Ishikawa (cell line): ENCODE measurements around the gene SLF1.

Experiments
- CEBPB ChIP-seq: IDR thresholded peaks from 2 replicates; pipeline ENCODE4 v1.6.1; 2012
- CREB1 ChIP-seq: IDR thresholded peaks from 2 replicates; pipeline ENCODE4 v1.6.1; 2012; ENCODE audit warnings: low read depth
- EGR1 ChIP-seq: IDR thresholded peaks from 2 replicates; pipeline ENCODE4 v1.6.1; 2012
- EP300 ChIP-seq: IDR thresholded peaks from 2 replicates; pipeline ENCODE4 v1.6.1; 2012; ENCODE audit warnings: borderline replicate concordance
- FOXM1 ChIP-seq: IDR thresholded peaks from 2 replicates; pipeline ENCODE4 v1.6.1; 2012; ENCODE audit warnings: low read depth, borderline replicate concordance
- MAX ChIP-seq: IDR thresholded peaks from 2 replicates; pipeline ENCODE4 v1.6.1; 2012
- NFIC ChIP-seq: IDR thresholded peaks from 2 replicates; pipeline ENCODE4 v1.6.1; 2012
- RAD21 ChIP-seq: IDR thresholded peaks from 2 replicates; pipeline ENCODE4 v1.6.1; 2012; ENCODE audit warnings: low read depth
- REST ChIP-seq: IDR thresholded peaks from 2 replicates; pipeline ENCODE4 v1.6.1; 2012; ENCODE audit warnings: low read depth, mild to moderate bottlenecking
- TAF1 ChIP-seq: IDR thresholded peaks from 2 replicates; pipeline ENCODE4 v1.6.1; 2012; ENCODE audit warnings: low read depth, mild to moderate bottlenecking
- TCF12 ChIP-seq: IDR thresholded peaks from 2 replicates; pipeline ENCODE4 v1.6.1; 2012; ENCODE audit warnings: low read depth
- TEAD4 ChIP-seq: IDR thresholded peaks from 2 replicates; pipeline ENCODE4 v1.6.1; 2012
- USF1 ChIP-seq: IDR thresholded peaks from 2 replicates; pipeline ENCODE4 v1.6.1; 2012
- YY1 ChIP-seq: IDR thresholded peaks from 2 replicates; pipeline ENCODE4 v1.6.1; 2012; ENCODE audit warnings: low read depth
- ZBTB7A ChIP-seq: IDR thresholded peaks from 2 replicates; pipeline ENCODE4 v1.6.1; 2012; ENCODE audit warnings: low read depth

Gene SLF1

GRCh38 chr5:94693043-94693822, 74.8 kb downstream of the SLF1 start:
- TF ChIP-seq ZBTB7A (no peak), RAD21 (peak; percentile 53)

DNA sequence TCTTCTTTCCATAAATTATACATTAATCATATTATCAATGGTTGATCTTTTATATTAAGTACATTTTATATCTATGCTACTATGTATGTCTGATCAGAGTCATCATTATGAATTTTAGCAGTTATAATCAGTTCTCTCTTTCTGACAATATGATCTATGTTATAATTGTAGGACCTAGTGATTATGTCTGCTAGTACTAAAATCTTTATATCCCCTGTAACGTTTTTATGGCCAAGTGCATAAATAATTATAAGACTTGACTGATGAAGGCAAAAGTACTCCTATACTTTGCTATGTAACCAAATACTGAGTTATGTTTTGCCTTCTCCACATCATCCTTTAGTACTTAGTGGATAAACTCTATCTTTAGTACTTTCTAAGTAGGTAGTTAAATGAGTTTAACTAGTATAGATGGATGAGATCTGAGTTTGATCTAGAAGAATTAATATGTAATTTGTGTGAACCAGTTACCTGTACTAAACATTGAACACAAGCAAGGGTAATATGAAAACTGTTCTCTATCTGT, 75.4 kb downstream of the SLF1 start:
- TF ChIP-seq EGR1 (no peak), MAX (no peak), RAD21 (no peak), TEAD4 (no peak), NFIC (no peak), EP300 (no peak), TAF1 (no peak), TCF12 (no peak), CREB1 (no peak), USF1 (no peak), YY1 (no peak)

- TF ChIP-seq USF1 (no peak), YY1 (no peak), CREB1 (no peak), RAD21 (no peak), TCF12 (no peak), NFIC (no peak), TEAD4 (no peak), MAX (no peak), TAF1 (no peak), CEBPB (no peak), EGR1 (no peak), FOXM1 (no peak), ZBTB7A (no peak), EP300 (no peak)
Observed at GRCh38 chr5:94694671-94695070, 76.2 kb downstream of the SLF1 start.

GRCh38 chr5:94698197-94698596, 79.7 kb downstream of the SLF1 start:
- no peak for TF ChIP-seq CEBPB
- TF ChIP-seq TEAD4 = no peak
- TF ChIP-seq CREB1 = no peak

GRCh38 chr5:94699562-94699961, 81.1 kb downstream of the SLF1 start:
- TF ChIP-seq MAX (no peak), TEAD4 (no peak), YY1 (no peak), EGR1 (no peak), RAD21 (no peak), REST (no peak), CREB1 (no peak), TCF12 (no peak), NFIC (no peak)

- no peak for TF ChIP-seq REST
- no peak for TF ChIP-seq EP300
- no peak for TF ChIP-seq RAD21
- no peak for TF ChIP-seq ZBTB7A
- no peak for TF ChIP-seq FOXM1
- no peak for TF ChIP-seq EGR1
- no peak for TF ChIP-seq TCF12
Observed at GRCh38 chr5:94700592-94700991, 82.1 kb downstream of the SLF1 start.
